CD1c-positive myeloid dendritic cell (primary cell): ENCODE results near the gene PPP3R1.

Source experiments
- DNase-seq: peaks from one replicate; pipeline ENCODE4 v3.0.0-alpha.2; 2016; ENCODE audit errors: extremely low spot score

PPP3R1 gene

DNA sequence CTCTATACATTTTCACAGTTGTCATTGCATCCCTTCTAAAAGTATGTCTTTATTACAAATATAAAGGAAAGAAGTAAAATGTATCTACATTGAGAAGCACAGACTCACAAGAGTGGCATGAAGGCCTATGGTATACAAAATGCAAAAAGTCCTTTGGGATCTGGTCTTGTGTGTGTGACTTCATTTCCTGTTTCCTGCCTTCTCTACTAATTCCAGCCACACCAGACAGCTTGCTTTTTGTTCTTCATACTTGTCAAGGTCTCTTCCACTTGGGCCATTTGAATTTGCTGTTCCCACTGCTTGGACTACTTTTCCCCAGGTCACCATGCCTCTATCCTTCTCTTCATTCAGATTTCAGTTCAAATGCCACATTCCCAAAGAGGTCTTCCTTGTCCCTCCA, 101.3 kb downstream of the PPP3R1 start:
- no peak for DNase-seq

DNA sequence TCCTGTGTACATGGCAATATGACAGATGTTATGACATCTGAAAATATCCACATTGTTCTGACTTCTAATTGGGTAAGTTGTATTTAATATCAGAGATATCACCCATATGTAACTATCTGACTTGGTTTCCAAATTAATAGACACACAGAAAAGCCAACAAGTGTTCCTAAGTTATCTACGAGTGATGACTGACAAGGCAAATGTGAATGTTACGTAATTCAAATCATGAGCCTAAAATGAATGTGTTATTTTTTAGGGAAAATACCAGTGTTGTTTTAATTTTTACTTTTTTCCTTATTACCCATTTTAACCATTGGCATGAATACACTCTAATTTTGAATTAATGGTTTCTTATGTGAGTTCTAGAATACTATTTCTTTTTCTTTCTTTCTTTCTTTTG, 110.5 kb downstream of the PPP3R1 start:
- no peak for DNase-seq

DNA sequence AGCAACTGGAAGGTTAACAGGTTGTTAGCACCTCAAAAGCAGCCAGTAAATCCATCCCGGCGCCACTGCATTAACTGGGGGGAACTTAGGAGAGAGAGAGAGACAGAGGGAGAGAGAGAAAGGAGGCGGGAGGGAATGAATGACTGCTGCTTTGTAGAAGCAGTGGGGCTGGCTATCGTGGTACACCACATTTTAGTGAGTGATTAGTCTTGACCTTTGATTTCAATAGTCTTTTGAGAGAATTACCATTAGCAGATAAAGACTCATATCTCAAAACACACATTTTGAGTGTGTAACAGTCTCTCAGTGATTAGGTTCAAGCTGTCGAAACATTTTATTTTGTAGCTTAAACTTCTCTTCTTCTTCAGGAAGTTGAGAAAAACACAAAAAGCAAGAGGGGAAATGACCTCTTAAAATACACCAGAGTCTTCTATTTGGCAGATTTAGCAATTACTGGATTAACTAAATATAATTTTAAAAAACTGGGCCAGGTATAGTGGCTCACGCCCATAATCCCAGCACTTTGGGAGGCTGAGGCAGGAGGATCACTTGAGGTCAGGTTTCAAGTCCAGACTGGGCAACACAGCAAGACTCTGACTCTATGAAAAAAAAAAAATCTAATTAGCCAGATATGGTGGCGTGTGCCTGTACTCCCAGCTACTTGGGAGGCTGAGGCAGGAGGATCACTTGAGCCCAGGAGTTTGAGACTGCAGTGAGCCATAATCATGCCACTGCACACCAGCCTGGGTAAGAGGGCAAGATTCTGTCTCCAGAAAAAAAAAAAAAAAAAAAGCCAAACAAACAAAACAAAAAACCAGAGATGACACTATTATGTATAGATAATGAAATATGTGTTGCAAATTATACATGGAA, 116.6 kb downstream of the PPP3R1 start:
- no peak for DNase-seq

DNA sequence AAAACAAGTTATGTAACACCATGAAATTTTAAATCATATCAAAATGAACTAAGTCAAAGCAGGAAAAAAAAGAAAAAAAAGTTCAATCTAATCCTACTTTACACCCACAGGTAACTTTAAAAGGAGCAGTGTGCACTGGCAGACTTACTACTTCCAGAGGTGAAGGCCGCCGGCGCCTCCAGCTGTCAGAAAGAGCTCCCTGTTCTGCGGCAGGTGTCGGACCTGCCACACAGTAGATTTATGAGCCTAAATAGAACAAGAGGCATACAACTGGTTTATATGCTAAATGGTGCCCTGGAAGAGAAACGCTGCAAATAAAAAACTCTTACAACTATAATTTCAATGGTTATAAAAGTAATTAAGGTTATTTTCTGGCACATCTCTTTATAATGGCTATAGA, 117.8 kb downstream of the PPP3R1 start:
- no peak for DNase-seq

DNA sequence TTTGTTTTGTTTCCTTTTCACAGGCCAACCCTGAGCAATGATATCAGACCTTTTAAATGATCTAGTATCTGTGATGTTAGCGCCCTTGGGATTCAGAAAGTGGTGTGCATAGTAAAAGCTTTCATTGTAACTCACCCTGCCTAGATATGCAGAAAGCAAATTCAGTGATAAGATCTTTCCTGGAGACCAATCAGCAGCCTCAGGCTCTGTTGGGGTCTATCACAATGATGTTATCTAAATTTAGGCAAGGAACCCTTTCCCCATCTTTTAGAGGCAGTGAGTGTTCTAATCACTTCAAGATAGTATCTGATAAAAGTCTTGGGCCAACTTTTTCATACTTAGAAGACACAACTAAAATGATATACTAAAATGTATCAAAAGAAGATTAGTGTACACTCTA, 118.2 kb downstream of the PPP3R1 start:
- no peak for DNase-seq
